ENCODE data around the gene SEPTIN8. TPM values are rescaled to one million over a fixed set of nuclear protein-coding genes. Genes with fewer than 3 reads are reported as not detected.

The SEPTIN8 gene
- total and polyA plus RNA-seq, 2 donors (not counting 3 experiments of a cell fraction or from before 2014, with no cell fraction given): 56.6 to 82.1 TPM

DNA sequence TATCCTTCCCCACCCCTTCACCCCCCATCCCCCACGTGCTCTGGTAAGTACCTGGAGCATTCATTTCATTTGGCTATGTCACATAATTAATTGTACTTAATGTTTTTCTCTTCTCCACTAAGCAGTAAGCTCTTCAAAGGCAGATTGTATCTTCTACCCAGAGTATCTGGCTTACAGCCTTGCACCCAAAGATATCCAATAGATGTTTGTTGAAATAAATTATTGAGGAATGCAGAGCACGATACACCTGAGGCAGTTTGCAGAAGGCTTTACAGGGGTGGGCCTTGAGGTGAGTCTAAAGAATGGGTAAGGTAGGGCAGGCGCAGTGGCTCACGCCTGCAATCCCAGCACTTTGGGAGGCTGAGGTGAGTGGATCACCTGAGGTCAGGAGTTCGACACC, 33.6 kb upstream of the SEPTIN8 start:
- Histone ChIP-seq H3K27ac (ENCODE audit: insufficient read depth, low read depth, low read length) (no peak overlapping the region), H2AFZ (ENCODE audit: low read depth, low read length) (no peak overlapping the region), H3K36me3 (ENCODE audit: control insufficient read depth in 2 of 2, extremely low read depth in 1 of 2, insufficient read depth in 2 of 2, low read length in 2 of 2) (no peaks in the 10 kb centered on the region), H3K27me3 (ENCODE audit: control insufficient read depth in 2 of 2, insufficient read depth in 2 of 2, low read length in 2 of 2) (peaks cover 20 to 36% of the 10 kb centered on the region in 2 experiments), H4K20me1 (replicated peaks; ENCODE audit: control insufficient read depth, extremely low read depth, insufficient read depth, low read length) (no peaks in the 10 kb centered on the region), H3K9me1 (replicated peaks; ENCODE audit: control insufficient read depth, extremely low read depth, insufficient read depth, low read length) (no peaks in the 10 kb centered on the region), H3K79me2 (ENCODE audit: control insufficient read depth, insufficient read depth, low read length) (no peaks in the 10 kb centered on the region), H3K4me1 (ENCODE audit: control insufficient read depth, extremely low read depth, insufficient read depth, low read length) (no peaks in the 10 kb centered on the region), H3K9ac (replicated peaks; ENCODE audit: extremely low read depth, insufficient read depth, low read length) (no peak overlapping the region), H3K4me3 (replicated peaks in 1 of 3; ENCODE audit: insufficient read depth in 1 of 3, low read depth in 1 of 3, low read length in 3 of 3) (no peak overlapping the region), H3K4me2 (ENCODE audit: insufficient read depth, low read length) (no peak overlapping the region), H3K9me3 (replicated peaks; ENCODE audit: control insufficient read depth, insufficient read depth, low read length) (no peaks in the 10 kb centered on the region)
- no TSS peak for BruUV-seq (replicated peaks)
- ChIA-PET CTCF (interaction anchor here (1.2 to 5.4 kb wide), 4 partner anchors 9 to 63 kb away, joined by 4 to 53 read pairs (median 6); partner anchors contain the start of gene CCNI2), POLR2A (no interaction called here)
- no peak for TF ChIP-seq POLR2AphosphoS5 (IDR thresholded peaks at IDR 0.05; ENCODE audit: insufficient read depth, low read depth, low read length)
- TF ChIP-seq EZH2 (IDR thresholded peaks at IDR 0.05; ENCODE audit: borderline replicate concordance, low read depth, low read length, severe bottlenecking): no peak
- TF ChIP-seq FOS (IDR thresholded peaks at IDR 0.05; ENCODE audit: borderline replicate concordance, insufficient read depth, low read length): no peak
- TF ChIP-seq, protein P1, sequence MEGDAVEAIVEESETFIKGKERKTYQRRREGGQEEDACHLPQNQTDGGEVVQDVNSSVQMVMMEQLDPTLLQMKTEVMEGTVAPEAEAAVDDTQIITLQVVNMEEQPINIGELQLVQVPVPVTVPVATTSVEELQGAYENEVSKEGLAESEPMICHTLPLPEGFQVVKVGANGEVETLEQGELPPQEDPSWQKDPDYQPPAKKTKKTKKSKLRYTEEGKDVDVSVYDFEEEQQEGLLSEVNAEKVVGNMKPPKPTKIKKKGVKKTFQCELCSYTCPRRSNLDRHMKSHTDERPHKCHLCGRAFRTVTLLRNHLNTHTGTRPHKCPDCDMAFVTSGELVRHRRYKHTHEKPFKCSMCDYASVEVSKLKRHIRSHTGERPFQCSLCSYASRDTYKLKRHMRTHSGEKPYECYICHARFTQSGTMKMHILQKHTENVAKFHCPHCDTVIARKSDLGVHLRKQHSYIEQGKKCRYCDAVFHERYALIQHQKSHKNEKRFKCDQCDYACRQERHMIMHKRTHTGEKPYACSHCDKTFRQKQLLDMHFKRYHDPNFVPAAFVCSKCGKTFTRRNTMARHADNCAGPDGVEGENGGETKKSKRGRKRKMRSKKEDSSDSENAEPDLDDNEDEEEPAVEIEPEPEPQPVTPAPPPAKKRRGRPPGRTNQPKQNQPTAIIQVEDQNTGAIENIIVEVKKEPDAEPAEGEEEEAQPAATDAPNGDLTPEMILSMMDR (IDR thresholded peaks at IDR 0.05; ENCODE audit: extremely low read depth in 1 of 2, insufficient read depth in 1 of 2, low read depth in 1 of 2, low read length in 2 of 2): no peak
- no peak for TF ChIP-seq JUN (IDR thresholded peaks at IDR 0.05; ENCODE audit: borderline replicate concordance, insufficient read depth, insufficient read length, low read depth)
- no peak for TF ChIP-seq MYC (IDR thresholded peaks at IDR 0.05; ENCODE audit: low read depth, low read length)
- TF ChIP-seq GATA2 (IDR thresholded peaks at IDR 0.05; ENCODE audit: insufficient read depth, insufficient read length, low read depth, low read length): no peak
- FAIRE-seq (no peak), DNase-seq (ENCODE audit: low read depth, low spot score) (no peak)
- dilution Hi-C loops (cut with MboI; ENCODE audit: extremely low pct_ligation_motif_present, low sequenced_read_pairs) (no loop called here), intact Hi-C loops (cut with micrococcal nuclease) (no loop called here)

All from endothelial cell of umbilical vein (primary cell).